LNCaP clone FGC (cell line): ENCODE measurements around the gene GPRC5A.

Experiments used
- DNase-seq: peaks from one replicate; pipeline ENCODE4 v3.0.0-alpha.2; 2011; ENCODE audit warnings: low read depth
- H3K4me3 ChIP-seq: 2 replicates; pipeline ENCODE4 v1.5.1; 2011; ENCODE audit warnings: mild to moderate bottlenecking, low read depth, low read length, control low read depth
- TF ChIP-seq, protein P1 (sequence below): IDR thresholded peaks from 2 replicates; pipeline ENCODE4 v1.5.1; 2012; ENCODE audit warnings: mild to moderate bottlenecking; ENCODE audit not compliant: control insufficient read depth, insufficient read depth; ENCODE audit errors: extremely low read depth

The GPRC5A gene

DNA sequence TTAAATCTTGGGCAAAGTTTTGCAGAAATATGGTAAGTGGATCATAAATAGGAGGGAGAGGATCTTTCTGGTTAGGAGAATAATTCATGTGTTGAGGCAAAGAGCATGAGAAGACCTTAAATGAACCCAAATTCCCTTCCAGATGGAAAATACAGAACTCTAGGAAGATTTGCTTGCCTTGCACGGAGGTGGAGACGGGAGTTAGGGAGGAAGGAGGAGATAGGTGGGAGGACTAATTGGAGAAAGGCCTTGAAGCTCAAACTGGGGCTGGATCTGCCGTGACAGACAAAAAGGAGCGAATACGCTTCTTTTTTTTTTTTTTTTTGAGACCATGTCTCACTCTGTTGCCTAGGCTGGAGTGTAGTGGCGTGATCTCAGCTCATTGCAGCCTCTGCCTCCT, 5.9 kb downstream of the GPRC5A start:
- DNase-seq = no peak
- TF ChIP-seq, protein P1, sequence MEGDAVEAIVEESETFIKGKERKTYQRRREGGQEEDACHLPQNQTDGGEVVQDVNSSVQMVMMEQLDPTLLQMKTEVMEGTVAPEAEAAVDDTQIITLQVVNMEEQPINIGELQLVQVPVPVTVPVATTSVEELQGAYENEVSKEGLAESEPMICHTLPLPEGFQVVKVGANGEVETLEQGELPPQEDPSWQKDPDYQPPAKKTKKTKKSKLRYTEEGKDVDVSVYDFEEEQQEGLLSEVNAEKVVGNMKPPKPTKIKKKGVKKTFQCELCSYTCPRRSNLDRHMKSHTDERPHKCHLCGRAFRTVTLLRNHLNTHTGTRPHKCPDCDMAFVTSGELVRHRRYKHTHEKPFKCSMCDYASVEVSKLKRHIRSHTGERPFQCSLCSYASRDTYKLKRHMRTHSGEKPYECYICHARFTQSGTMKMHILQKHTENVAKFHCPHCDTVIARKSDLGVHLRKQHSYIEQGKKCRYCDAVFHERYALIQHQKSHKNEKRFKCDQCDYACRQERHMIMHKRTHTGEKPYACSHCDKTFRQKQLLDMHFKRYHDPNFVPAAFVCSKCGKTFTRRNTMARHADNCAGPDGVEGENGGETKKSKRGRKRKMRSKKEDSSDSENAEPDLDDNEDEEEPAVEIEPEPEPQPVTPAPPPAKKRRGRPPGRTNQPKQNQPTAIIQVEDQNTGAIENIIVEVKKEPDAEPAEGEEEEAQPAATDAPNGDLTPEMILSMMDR = no peak
- no peak overlapping the region for H3K4me3 ChIP-seq

DNA sequence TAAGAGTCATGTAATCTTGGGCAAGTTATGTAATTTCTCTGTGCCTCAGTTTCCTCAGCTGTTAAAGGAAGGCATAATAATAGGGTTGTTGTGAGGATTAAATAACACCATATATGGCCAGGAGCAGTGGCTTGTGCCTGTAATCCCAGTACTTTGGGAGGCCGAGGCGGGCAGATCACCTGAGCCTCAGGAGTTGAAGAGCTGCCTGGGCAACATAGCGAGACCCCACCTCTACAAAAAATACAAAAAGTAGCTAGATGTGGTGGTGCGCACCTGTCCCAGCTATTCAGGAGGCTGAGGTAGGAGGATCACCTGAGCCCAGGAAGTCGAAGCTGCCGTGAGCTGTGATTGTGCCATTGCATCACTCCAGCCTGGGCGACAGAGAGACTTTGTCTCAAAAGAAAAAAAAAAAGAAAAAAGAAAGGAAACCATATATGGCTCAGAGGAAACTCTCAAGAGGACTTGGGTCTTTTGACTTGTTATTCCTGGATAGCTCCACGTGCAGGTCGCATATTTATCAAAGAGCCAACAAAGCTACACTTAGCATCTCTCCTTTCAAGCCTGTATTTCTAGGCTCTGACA, 6.9 kb downstream of the GPRC5A start:
- no peak for DNase-seq
- no peak overlapping the region for H3K4me3 ChIP-seq
- TF ChIP-seq, protein P1 = no peak

DNA sequence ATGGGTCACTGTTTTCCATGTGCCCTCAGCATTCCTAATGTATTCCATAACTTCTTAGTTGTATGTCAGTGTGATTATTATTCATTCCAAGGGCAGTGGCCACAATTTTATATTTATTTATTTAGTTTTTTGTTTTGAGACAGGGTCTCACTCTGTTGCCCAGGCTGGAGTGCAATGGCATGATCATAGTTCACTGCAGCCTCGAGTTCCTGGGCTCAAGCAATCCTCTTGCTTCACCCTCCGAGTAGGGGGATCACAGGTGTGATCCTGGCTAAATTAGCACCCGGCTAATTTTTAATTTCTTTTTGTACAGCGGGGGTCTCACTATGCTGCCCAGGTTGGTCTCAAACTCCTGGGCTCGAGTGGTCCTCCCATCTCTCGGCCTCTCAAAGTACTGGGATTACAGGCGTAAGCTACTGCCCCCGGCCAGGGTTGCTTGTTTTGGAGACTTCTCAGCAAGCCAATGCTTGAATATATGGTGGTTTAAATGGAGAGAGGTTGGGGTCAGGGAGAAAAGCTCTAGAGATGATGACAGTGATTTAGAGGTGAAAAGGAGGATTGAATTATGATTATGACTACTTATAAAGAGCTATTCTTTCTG, 7.6 kb downstream of the GPRC5A start:
- TF ChIP-seq, protein P1 = no peak
- no peak overlapping the region for H3K4me3 ChIP-seq
- no peak for DNase-seq

DNA sequence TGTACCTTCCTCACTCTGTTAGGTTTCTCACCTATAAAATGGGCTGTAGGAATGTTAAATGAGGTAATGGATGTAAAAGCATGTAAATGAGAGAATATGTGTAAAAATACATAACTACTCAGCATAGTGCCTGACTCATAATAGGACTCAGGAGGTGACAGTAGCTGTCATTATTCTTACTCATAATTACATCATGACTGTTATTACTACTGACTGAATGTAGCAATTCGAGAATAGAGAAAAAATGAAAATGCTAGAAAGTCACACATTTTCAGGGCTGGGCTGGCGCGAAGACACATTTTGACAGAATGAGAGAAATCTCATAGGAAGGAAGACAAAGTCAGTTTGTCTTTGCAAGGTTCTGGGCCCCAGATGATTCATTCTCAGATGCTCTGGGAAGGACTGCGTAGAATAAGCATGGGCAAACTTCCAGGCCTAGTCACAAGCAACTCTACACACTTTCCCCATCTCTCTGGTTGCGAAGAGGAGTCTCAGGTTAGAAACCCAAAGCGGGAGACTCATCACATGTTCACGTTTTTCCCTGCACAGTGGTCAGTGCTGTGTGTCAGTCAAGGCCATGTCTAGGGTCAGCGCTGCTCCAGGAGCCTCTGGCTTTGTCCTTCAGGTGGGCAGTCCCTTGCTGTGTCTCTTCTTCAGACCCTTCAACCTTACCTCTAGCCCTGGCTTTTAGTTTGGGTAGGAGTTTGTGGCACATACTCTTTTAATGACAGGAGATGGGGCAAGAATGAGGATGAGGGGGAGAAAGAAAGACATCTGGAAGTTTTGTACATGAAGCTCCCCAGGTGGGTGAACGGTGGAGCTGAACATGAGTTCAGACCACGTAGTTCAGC, 8.4 kb downstream of the GPRC5A start:
- no peak overlapping the region for H3K4me3 ChIP-seq
- TF ChIP-seq, protein P1 = no peak
- no peak for DNase-seq

DNA sequence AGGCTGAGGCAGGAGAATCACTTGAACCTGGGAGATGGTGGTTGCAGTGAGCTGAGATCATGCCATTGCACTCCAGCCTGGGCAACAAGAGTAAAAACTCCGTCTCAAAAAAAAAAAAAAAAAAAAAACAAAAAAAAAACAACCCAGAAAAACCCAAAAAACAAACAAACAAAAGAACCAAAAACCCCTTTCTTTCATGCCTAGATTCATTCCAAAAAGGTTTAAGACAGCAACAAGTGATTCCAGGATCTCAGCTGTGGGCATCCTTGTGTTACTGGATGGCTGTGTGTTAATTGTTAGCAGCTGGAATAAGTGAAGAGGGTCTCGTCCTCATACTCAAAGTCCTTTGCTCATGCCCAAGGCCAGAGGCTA, 9.4 kb downstream of the GPRC5A start:
- TF ChIP-seq, protein P1 = no peak
- no peak overlapping the region for H3K4me3 ChIP-seq
- no peak for DNase-seq

DNA sequence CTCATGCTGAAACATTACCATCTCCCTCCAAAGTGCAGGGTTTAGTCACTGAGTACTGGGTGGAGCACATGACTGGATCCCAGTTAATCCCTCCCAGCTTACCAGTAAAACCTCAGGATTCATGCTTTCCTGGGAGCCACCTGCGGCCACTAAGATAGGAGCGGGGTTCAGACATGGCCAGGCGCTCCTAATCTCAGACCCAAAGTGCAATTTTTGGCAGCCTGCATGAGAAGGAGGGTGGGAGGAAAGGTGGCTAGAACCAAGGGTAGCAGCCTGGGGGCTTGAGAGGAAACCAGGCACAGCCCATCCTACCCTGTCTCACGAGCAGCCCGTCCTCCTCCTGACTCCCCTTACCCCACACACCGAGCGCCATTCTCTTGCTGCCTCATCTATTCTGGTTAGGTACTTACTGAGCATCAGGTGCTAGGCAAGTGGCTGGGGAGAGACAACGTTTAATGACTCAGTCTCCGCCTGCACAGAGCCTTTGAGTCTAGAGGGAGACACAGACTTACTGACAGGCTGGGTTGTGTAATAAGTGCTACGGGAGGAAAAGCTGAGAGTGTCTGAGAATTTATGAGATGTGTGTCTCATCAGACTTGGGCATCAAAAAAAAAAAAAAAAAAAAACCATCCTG, 9.9 kb downstream of the GPRC5A start:
- H3K4me3 ChIP-seq = no peak overlapping the region
- no peak for DNase-seq
- TF ChIP-seq, protein P1 = no peak
